Stimulated activated CD4-positive, alpha-beta T cell treated with anti-CD3 and anti-CD28 coated beads, Interleukin-1b, Interleukin-23, amount 100 ng/mL, for 48 hours (primary cell): Measurements from ENCODE around the gene GNAI2.
A peak's percentile ranks its signal among the peaks of the same experiment; 100 is the strongest.
"Not testable (repeated sequence)": the region's sequence is repeated elsewhere in the genome, so short reads cannot be mapped to it uniquely, and the experiment has no call there.

Source experiments
- DNase-seq: peaks from one replicate; pipeline ENCODE4 v3.0.0-alpha.2; 2020

The GNAI2 gene

DNA sequence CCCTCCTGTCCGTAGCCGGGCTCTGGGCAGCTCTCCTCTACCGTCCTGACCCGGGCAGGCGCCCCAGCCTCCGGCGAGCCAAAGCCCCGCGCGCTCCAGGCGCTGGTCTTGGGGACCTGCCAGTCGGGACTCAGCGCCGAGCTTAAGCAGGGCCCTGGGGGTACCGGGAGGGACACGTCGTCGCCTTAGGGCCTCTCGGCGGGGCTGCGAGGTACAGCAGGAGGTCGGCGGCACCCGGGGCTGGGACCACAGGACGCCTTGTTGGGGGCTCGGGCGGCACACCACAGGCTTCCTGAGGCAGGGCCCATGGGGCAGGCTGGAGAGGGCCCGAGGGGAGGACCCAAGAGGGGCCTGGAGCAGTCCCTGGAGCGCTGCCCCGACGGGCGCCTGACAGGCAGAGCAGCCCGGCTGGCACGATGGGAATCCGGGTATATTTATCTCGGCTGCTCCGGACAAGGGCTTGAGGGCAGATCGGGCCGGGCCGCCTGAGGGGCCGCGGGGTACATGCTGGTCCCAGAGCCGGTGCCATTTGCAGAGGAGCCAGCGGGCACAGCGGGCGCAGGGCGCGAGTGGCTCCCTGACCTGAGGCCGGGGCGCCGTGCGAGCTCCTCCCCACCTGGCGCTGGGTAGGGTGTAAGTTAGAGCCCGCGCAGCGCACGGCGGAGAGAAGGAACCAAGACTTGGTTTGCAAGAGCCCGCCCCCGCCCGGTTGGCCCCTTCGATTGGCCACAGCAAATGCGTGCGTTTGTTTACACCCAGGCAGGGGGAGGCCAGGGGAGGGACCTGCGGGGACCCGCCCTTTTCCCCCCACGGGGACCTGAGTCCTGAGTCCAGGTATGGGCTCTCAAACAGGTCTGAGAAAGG is 30.4 kb upstream of the GNAI2 start:
- peak; percentile 22 for DNase-seq

DNA sequence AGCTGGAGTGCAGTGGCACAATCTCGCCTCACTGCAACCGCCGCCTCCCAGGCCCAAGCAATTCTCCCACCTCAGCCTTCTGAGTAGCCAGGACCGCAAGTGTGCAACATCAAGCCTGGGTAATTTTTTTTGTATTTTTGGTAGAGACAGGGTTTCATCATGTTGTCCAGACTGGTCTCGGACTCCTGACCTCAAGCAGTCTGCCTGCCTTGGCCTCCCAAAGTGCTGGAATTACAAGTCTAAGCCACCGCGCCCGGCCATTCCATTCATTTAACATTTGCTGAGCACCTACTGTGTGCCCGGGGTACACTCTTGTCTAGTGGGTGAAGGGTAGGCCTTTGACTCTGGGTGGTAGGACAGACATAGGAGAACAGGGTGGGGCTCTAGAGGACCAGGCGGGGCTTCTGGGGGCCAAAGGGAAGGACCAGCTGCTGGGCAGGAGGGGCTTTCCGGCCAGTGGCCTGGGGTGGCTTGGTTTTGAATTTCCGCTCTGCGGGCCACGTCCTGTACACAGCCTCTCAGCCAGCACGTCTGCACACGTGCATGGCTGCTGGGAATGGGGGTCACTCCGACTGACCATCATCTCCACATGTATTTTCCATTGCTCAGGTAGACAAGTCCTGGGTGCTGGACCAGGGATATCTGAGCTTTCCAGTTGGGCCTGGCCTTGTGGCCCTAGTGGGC is 28.5 kb upstream of the GNAI2 start:
- no peak for DNase-seq

DNA sequence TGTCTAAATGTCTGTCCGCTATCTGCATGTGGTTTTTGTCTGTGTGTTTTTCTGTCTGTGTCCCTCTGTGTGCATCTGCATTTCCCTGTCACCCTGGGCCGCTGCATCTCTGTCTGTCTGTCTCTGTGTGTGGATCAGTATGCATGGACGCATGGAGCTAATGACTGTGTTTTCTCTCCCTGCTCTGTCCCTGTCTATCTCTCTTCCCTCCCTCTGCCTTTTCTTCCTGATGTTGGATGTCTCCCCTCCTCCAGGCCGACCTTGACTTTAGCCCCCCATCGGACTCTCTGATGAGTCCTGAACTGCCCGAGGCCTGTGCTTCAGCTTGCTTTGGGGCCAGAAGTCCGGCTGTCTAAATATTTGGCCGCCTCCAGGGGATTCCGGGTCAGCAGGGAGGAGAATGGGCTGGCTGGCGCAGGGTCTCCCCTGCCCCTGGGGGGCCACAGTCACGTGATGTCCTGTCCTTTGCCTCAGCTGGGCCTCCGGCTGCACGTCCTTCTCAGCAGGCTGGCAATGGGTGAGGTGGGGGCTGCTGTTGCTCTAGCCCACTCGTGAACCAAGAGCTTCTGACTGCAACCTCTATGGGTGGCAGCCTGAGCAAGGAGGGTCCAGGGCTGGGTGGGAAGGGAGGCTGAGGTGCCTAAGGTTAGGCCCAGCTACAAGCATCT is 27.2 kb upstream of the GNAI2 start:
- DNase-seq, result no peak

DNA sequence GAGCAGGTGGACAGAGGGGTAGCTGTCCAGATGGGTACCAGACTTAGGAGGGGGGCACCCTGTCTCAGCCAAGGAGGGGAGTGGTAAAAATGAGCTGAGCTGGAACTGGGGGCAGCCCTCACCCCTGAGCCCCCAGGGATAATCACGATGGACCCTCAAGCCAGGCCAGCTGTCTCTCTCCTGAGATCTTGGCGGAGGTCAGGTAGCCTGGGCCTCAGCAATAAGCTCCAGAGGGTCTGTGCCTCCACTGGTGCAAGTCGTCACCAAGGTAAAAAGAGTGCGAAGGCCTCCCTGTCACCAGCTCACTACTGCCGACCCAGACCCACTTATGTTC is 25.9 kb upstream of the GNAI2 start:
- no peak for DNase-seq

DNA sequence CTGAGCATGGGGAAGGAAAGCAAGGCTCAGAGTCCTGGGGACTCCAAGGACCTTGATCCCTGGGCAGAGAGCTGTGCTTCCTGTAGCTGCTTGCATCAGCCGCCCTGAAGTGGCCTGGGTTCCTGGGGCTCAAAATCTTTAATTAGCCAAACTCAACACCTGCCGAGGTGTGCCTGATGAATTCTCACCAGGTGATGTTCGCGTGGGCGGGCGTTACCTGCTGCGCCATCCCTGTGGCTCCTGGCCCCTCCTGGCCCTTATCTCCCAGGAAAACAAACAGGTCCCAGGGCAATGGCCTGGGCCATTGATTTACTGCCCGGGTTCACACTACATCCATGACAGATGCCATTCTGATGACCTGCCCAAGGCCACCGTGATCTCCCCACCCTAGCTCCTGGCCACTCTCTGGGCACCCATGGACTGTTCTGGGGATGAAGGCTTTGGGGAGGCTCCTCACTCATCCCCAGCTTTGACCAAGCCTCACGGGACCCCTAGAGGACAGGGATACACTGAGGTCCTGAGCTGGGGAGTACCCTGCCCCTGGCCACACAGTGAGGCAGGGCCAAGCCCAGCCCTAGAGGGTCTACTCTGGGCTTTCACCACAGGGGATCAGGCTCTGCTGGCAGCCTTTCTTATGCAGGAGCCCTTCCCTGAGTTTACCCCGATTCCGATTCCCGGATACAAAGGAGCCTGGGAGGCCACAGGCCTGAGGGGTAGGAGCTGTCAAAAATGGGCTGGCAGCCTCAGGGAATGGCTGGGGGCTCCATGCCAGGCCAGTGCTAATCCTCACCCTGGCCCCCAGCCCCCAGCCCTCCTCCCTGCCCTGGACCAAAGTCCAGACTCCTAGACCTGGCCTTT is 25.3 kb upstream of the GNAI2 start:
- DNase-seq, result no peak

GRCh38 chr3:50211368-50211717 is 24.7 kb upstream of the GNAI2 start:
- DNase-seq, result not testable (repeated sequence)

DNA sequence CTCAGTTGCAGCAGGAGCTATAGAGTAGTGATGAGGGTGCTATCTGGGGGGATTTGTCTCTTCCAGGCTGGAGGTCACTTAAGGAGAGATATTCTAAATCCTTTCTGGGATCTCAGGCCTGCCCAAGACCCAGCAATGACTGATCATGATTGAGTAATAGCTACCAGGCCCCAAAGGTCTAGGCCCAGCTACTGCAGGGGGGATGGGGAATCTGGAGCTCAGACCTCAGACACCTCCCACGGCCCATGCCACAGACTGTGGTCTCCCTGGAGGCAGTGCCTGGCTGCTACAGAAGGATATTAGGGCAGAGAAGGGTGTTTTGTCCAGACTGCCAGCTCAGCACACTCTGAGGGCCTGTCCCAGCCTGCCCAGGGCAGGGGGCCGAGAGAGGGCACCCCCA is 24.1 kb upstream of the GNAI2 start:
- peak; percentile 53 for DNase-seq

DNA sequence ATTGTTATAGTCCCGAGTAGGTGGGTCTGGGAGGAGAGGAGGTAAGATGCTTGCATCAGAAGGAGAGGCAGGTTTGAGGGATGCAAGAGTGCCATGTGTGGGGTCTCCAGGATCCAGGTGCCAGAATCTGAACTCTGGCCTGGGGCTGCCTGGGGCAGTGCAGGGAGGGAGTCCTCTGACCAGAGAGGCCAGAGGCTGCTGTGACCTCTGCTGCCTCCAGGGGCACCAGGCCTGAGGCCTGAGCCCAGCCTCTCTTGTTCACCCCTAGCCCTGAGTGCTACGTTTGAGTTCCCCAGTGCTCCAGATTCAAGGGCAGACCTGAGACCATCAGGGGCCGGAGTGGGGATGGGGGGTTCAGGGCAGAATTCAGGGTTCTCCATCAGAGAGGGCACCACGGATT is 23.5 kb upstream of the GNAI2 start:
- no peak for DNase-seq

DNA sequence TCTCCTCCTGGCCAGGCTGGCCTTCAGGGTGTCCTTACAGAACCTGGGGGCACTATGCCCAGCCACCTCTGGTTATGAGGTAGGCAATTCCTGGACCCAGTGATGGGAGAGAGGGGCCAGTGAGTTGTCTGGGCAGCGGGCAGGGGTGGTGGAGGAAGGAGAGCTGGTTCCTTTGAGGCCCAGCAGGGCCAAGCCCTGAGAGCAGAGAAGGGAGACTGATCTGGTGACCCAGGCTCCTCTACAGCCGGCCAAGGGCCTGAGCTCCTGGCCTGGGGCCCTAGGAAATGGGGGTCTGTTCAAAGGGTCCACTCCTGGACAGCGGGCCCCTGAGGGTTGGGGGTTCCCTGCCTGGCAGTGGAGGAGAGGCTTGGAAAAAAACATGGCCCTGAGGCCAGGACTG is 23.0 kb upstream of the GNAI2 start:
- DNase-seq, result no peak

DNA sequence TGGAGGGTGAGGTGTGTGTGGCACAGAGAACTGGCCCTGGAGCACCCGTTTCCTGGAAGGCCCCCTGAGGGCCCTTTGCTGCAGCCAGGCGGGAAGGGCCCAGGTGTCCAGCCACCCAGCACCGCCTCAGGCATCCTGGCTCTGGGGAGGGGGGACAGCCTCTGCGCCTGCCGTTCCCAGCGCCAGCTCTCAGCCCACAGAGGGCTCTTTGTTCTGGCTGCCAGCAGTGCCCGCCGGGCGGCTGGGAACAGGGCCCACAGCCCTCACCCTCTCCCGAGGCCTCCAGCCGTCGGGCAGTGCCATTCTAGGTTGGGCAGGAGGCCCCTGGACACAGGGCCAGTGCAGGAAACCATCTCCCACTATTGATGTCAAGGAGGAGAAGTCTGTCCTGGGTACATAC is 22.6 kb upstream of the GNAI2 start:
- no peak for DNase-seq

GRCh38 chr3:50214824-50215223 is 21.2 kb upstream of the GNAI2 start:
- DNase-seq, result no peak

- DNase-seq, result no peak
These were observed 20.5 kb upstream of the GNAI2 start for GRCh38 chr3:50215529-50215928.

DNA sequence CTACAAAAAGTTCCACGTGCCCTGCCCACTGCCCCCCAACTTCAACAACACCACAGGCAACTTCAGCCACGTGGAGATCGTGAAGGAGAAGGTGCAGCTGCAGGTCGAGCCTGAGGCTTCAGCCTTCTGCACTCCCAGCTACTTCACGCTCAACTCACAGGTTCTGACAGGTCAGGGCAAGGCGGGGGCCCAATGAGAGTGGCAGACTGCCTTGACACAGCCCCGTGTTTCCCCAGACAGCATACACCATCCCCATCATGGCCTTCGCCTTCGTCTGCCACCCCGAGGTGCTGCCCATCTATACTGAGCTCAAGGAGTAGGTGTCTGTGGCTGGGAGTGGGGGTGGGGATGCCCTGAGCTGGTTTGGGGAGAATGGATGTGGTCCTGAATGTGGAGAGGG is 18.3 kb upstream of the GNAI2 start:
- DNase-seq, result no peak

- DNase-seq, result no peak
These were observed 17.6 kb upstream of the GNAI2 start for GRCh38 chr3:50218448-50218847.

GRCh38 chr3:50219285-50219684 is 16.7 kb upstream of the GNAI2 start:
- DNase-seq, result no peak

DNA sequence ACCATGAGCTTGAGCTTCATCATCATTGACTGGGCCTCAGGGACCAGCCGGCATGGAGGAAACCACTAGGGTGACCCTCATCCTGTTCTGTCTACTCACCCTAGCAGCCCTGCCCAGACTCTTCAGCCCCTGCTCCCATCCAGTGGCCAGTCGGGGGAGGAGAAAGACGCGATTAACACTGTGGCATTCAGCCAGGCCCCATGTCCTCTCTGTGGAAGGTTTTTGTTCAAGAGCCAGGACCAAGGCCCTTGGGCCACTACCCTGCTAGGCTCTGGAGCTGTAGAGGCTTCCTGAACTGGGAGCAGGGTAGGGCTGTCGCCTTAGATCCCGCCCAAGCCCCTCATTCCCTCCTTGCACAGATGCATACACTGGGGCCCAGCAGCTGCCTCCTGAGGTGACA is 15.9 kb upstream of the GNAI2 start:
- DNase-seq, result no peak

DNA sequence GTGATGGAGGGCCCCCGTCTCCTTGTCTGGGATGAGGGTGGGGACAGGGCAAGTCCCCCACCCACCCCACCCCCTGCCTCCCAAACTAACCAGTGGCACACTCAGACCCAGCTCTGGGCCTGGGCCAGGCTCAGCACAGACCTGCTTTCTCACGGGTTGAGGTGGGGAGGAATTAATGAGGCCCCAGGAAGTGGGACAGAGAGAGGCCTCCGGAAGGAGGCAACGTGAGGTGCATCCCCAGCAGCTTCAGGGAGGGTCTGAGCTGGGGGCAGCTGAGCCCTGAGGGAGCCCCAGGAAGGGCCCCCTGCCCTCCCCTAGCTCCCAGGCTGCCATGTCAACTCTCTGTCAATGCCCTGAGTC is 15.0 kb upstream of the GNAI2 start:
- DNase-seq, result no peak

- DNase-seq, result no peak
These were observed 14.4 kb upstream of the GNAI2 start for GRCh38 chr3:50221411-50222168.

DNA sequence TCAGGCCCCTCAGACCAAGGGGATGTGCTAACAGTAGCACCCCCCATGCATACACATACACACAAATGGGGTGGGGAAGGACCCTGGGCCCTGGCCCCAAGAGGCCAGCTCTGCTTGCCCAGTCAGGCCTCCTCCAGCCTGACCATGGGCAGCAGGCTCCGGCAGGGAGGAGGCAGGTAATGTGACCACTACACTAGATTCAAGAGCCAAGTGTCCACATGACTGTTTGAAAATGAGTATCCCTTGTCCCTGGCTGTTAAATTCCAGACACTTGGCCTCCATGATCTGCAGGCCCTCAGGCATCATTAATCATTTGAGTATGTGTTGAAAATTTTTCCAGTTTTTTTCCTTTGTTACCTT is 13.9 kb upstream of the GNAI2 start:
- DNase-seq, result no peak

GRCh38 chr3:50224639-50225038 is 11.4 kb upstream of the GNAI2 start:
- no peak for DNase-seq

GRCh38 chr3:50226888-50227389 is 9.1 kb upstream of the GNAI2 start:
- peak; percentile 45 for DNase-seq

GRCh38 chr3:50227390-50228183 is 8.4 kb upstream of the GNAI2 start:
- DNase-seq, result peak; percentile 89
